Lung (tissue), 12 donors: ENCODE results near the gene MAP3K14. TPM values are rescaled to one million over a fixed set of nuclear protein-coding genes. Genes with fewer than 3 reads are reported as not detected.

ENCODE experiments used
- ATAC-seq: fragments of 200-7000 bp; cut with Tn5 transposase; one replicate; pipeline ENCODE4 v1.9.1; 2020; ENCODE audit warnings: moderate number of reproducible peaks; ENCODE audit not compliant: insufficient read depth, low FRiP score
- DNase-seq, 3 donors: peaks; one replicate each; pipeline ENCODE4 v3.0.0-alpha.2; 2013 to 2017
- H3K27ac ChIP-seq, 2 donors: one replicate each; pipeline ENCODE4 v1.5.1; 2013; ENCODE audit warnings: mild to moderate bottlenecking in 2 of 2, moderate library complexity in 2 of 2, control low read depth in 1 of 2, inconsistent platforms in 1 of 2, low read depth in 1 of 2, low read length in 1 of 2
- H3K27me3 ChIP-seq, 3 donors: one replicate each; pipeline ENCODE4 v1.5.1; 2013; ENCODE audit warnings: low read length in 2 of 3; ENCODE audit not compliant: control insufficient read depth in 3 of 3, insufficient read depth in 3 of 3
- H3K36me3 ChIP-seq, 4 donors: one replicate each; pipeline ENCODE4 v1.5.1; 2013; ENCODE audit warnings: low read length in 4 of 4, mild to moderate bottlenecking in 1 of 4, moderate library complexity in 1 of 4; ENCODE audit not compliant: control insufficient read depth in 4 of 4, insufficient read depth in 4 of 4
- H3K4me1 ChIP-seq, 5 donors: one replicate each; pipeline ENCODE4 v1.5.1; 2013; ENCODE audit warnings: low read length in 5 of 5, mild to moderate bottlenecking in 2 of 5, moderate library complexity in 1 of 5; ENCODE audit not compliant: control insufficient read depth in 5 of 5, insufficient read depth in 5 of 5
- H3K4me3 ChIP-seq: one replicate; pipeline ENCODE4 v1.5.1; 2013; ENCODE audit warnings: mild to moderate bottlenecking, control low read depth, moderate library complexity
- H3K9ac ChIP-seq, 2 donors: one replicate each; pipeline ENCODE4 v1.5.1; 2013; ENCODE audit warnings: low read length in 2 of 2, control low read depth in 1 of 2; ENCODE audit not compliant: insufficient read depth in 1 of 2
- H3K9me3 ChIP-seq, 4 donors: one replicate each; pipeline ENCODE4 v1.5.1; 2013; ENCODE audit warnings: low read length in 3 of 4, mild to moderate bottlenecking in 1 of 4, moderate library complexity in 1 of 4; ENCODE audit not compliant: control insufficient read depth in 4 of 4, insufficient read depth in 3 of 4
- WGBS, 2 donors: extraction: QIAGEN DNeasy Blood & Tissue Kit; methylation state at CpG; one replicate each; pipeline ENCODE4 v1.1.7; 2013; 5-methylcytosine and 5-hydroxymethylcytosine counted together
- polyA plus RNA-seq, 2 donors: library from polyadenylated mRNA; stranded (reverse); fragments of 200-250 nt; gene quantifications; one replicate each; pipeline ENCODE4 v1.2.1, GENCODE V29; 2013
- total RNA-seq, 2 donors: library from RNA; depleted of rRNA in 1 of 2; stranded (reverse); fragments of >200 nt in 1 of 2; gene quantifications; one replicate each; pipeline ENCODE4 v1.2.1, GENCODE V29; 2014 to 2021
- TF ChIP-seq, protein P1 (sequence below): IDR thresholded peaks from 2 replicates; pipeline ENCODE4 v1.5.1; 2012; ENCODE audit warnings: mild to moderate bottlenecking; ENCODE audit errors: control extremely low read depth, extremely low read depth
- donor health status: control.
- donor health status: control.
- donor health status: Bipolar disorder and iron deficiency.
- donor health status: healthy.
- donor health status: DM: yes; HTN: yes; CAD: no.

The MAP3K14 gene
- total and polyA plus RNA-seq, 4 donors, result 5.9 to 13.5 (median 7.8) TPM

DNA sequence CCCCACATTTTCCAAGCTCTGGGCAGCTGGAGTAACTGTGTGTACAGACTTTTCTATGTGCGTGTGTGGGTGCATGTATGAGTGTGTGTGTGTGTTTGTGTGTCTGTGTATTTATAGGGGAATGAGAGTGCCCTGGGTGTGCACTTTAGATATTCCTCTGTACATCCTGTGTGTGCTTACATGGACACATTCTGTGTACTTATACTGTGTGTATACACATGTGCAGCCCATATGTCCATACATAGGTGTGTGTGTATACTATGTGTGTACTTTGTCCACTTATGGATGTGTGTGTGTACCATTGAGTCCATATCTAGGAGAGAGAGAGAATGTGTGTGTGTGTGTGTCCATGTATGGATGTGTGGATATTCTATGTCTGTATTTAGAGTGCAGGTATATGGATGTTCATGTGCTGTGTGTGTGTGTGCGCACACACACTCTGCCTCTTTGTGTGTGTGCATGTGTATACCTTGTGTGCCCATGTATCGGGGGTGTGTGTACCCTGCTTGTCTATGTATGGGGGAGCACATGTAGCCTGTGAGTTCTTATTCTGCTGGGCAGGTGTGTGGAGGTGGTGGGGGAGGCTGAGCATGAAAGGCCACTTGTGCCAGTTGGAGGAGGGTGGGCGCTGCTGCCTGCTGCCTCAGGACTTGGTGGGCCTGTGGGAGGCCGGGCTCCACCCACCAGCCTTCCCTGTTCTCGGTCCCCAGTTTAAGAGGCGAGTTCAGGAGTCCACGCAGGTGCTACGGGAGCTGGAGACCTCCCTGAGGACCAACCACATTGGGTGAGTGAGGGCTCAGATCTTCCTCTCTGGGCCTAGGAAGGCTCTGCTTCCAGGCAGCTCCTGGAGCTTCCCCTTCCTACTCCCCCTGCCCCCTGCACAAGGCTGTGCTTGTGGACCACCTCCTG is 84.1 kb downstream of the MAP3K14 start:
- TF ChIP-seq, protein P1, sequence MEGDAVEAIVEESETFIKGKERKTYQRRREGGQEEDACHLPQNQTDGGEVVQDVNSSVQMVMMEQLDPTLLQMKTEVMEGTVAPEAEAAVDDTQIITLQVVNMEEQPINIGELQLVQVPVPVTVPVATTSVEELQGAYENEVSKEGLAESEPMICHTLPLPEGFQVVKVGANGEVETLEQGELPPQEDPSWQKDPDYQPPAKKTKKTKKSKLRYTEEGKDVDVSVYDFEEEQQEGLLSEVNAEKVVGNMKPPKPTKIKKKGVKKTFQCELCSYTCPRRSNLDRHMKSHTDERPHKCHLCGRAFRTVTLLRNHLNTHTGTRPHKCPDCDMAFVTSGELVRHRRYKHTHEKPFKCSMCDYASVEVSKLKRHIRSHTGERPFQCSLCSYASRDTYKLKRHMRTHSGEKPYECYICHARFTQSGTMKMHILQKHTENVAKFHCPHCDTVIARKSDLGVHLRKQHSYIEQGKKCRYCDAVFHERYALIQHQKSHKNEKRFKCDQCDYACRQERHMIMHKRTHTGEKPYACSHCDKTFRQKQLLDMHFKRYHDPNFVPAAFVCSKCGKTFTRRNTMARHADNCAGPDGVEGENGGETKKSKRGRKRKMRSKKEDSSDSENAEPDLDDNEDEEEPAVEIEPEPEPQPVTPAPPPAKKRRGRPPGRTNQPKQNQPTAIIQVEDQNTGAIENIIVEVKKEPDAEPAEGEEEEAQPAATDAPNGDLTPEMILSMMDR, result no peak
- Histone ChIP-seq H3K4me1 (peaks cover 0 to 28% (median 10%) of the 10 kb centered on the region in 5 donors), H3K27ac (no peak overlapping the region), H3K4me3 (no peak overlapping the region), H3K36me3 (peaks cover 0 to 11% (median 0%) of the 10 kb centered on the region in 4 donors), H3K9ac (no peak overlapping the region), H3K27me3 (peaks cover 0 to 4% (median 2%) of the 10 kb centered on the region in 3 donors), H3K9me3 (no peaks in the 10 kb centered on the region)
- DNase-seq, result no peak
- ATAC-seq, result no peak
- WGBS, 2 donors, result 93 to 95% methylated on average over 9 of the region's 9 CpGs

GRCh38 chr17:45231481-45232116 is 85.2 kb downstream of the MAP3K14 start:
- Histone ChIP-seq H3K27ac (no peak overlapping the region), H3K36me3 (peaks cover 0 to 7% (median 0%) of the 10 kb centered on the region in 4 donors), H3K27me3 (peaks cover 0 to 4% (median 2%) of the 10 kb centered on the region in 3 donors), H3K9ac (no peak overlapping the region), H3K4me3 (no peak overlapping the region), H3K4me1 (peaks cover 0 to 28% (median 10%) of the 10 kb centered on the region in 5 donors), H3K9me3 (no peaks in the 10 kb centered on the region)
- DNase-seq (no peak), ATAC-seq (no peak)
- TF ChIP-seq, protein P1, result peak; percentile 3
- WGBS, 2 donors, result 81 to 85% methylated on average over 19 of the region's 19 CpGs

DNA sequence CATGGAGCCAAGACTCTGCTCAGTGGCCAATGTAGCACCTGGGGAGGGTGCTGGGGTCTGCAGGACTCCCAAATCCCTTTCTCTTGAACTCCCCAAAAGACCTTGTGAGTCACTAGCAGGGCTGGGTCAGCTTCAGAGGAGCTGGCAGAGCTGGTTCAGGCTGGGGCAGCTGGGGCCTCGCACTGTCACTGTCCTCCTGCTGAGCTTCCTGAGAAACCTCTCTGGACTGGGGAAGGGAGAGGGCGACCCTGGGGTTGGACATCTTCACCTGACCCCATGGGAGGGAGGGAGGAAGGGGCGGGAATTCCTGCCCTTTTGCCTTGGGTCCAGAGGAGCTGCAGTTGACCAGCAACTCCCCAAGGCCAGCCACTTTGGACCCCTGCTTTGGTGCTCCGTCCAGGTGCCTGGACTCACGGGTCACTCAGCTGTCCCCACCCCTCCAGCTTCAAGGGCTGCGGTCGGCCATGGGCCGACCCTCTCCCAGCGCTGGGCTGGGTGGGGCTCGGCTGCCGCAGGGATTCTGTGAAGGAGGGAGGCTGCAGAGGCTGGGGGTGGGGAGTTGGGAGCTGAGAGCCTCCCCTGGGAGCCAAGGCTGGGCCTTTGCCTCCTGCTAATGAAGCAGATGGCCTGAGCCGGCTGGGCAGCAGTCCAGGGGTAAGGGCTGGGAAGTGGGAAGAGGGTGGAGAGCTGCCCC is 85.9 kb downstream of the MAP3K14 start:
- peaks cover 0 to 7% (median 0%) of the 10 kb centered on the region in 4 donors for H3K36me3 ChIP-seq
- H3K4me1 ChIP-seq, result peaks cover 0 to 28% (median 10%) of the 10 kb centered on the region in 5 donors
- no peak overlapping the region for H3K4me3 ChIP-seq
- TF ChIP-seq, protein P1, result no peak
- DNase-seq (peak; percentile 44 to 63 (median 53)), ATAC-seq (no peak)
- peaks cover 0 to 4% (median 2%) of the 10 kb centered on the region in 3 donors for H3K27me3 ChIP-seq
- no peaks in the 10 kb centered on the region for H3K9me3 ChIP-seq
- H3K27ac ChIP-seq, result no peak overlapping the region
- H3K9ac ChIP-seq, result no peak overlapping the region
- WGBS, 2 donors, result 65 to 79% methylated on average over 10 to 12 of the region's 12 CpGs
